ENCODE data around the gene POC1B.

POC1B gene

GRCh38 chr12:89514751-89515150 lies 11.1 kb downstream of the POC1B start:
- DNase-seq (ENCODE audit: low read depth) = no peak
- H3K4me3 ChIP-seq (ENCODE audit: low read length) = no peak overlapping the region
- TF ChIP-seq, protein P1, sequence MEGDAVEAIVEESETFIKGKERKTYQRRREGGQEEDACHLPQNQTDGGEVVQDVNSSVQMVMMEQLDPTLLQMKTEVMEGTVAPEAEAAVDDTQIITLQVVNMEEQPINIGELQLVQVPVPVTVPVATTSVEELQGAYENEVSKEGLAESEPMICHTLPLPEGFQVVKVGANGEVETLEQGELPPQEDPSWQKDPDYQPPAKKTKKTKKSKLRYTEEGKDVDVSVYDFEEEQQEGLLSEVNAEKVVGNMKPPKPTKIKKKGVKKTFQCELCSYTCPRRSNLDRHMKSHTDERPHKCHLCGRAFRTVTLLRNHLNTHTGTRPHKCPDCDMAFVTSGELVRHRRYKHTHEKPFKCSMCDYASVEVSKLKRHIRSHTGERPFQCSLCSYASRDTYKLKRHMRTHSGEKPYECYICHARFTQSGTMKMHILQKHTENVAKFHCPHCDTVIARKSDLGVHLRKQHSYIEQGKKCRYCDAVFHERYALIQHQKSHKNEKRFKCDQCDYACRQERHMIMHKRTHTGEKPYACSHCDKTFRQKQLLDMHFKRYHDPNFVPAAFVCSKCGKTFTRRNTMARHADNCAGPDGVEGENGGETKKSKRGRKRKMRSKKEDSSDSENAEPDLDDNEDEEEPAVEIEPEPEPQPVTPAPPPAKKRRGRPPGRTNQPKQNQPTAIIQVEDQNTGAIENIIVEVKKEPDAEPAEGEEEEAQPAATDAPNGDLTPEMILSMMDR (IDR thresholded peaks at IDR 0.05; ENCODE audit: insufficient read depth, low read depth, low read length, missing control alignments) = no peak

DNA sequence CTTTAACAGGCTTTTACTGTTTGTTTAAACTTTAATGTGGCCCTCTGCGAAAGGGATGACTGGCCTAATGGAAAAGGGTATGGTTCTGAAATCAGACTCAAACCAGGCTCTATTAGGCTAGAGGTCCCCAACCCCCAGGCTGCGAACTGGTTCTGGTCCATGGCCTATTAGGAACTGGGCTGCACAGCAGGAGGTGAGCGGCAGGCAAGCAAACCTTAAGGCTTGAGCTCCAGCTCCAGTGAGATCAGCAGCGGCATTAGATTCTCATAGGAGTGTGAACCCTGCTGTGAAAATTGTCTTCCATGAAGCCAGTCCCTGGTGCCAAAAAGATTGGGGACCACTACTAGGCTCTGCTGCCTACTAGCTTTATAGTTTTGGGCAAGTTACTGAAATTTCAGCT lies 12.3 kb downstream of the POC1B start:
- TF ChIP-seq, protein P1 (IDR thresholded peaks at IDR 0.05; ENCODE audit: insufficient read depth, low read depth, low read length, missing control alignments) = no peak
- DNase-seq (ENCODE audit: low read depth) = no peak
- no peak overlapping the region for H3K4me3 ChIP-seq (ENCODE audit: low read length)

GRCh38 chr12:89507015-89507824 lies 18.6 kb downstream of the POC1B start:
- H3K4me3 ChIP-seq (ENCODE audit: low read length) = no peak overlapping the region
- TF ChIP-seq, protein P1 (IDR thresholded peaks at IDR 0.05; ENCODE audit: insufficient read depth, low read depth, low read length, missing control alignments) = no peak
- DNase-seq (ENCODE audit: low read depth) = no peak

DNA sequence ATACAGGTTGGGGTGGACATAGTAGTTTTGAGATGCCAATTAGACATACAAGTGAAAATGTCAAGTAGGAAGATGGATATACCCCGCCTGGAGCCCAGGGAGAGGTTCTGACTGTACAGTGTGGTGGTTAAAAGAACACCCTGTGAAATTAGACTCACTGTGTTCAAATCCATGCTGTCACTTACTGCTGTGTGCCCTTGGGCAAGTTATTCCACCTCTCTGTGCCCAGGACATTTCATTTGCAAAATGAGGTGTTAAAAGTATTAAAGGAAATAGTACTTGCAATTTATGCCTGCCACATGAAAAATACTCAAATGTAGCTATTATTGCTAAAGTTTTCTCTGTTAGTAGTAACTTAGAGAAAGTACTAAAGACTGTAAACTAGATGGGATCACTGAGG lies 19.8 kb downstream of the POC1B start:
- TF ChIP-seq, protein P1 (IDR thresholded peaks at IDR 0.05; ENCODE audit: insufficient read depth, low read depth, low read length, missing control alignments) = no peak
- no peak for DNase-seq (ENCODE audit: low read depth)
- H3K4me3 ChIP-seq (ENCODE audit: low read length) = no peak overlapping the region

DNA sequence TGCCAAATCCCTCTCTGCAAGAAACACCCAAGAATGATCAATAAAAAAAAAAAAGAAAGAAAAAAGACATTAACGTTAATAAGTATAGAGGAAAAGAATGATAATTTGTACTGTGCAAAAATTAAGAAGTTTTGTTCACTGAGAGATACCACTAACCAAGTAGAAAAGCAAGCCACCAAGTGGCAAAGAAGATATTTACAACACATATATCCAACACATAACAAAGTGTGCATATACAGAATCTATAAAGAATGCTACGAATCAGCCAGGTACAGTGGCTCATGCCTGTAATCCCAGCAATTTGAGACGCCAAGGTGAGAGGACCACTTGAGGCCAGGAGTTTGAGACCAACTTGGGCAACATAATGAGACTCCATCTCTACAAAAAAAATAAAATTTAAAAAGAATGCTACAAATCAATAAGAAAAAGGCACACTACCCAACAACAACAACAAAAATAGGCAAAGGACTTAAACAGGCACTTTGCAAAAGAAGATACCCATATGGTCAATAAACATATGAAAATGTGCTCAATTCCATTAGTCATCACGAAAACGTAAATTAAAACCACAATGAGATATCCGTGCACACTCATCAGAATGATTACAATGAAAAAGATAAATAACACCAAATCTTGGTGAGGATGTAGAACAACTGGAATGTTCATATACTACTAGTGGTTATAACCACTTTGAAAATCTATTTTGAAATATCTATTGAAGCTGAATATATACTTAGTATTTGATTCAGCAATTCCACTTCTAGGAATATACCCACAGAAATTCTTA lies 21.1 kb downstream of the POC1B start:
- TF ChIP-seq, protein P1 (IDR thresholded peaks at IDR 0.05; ENCODE audit: insufficient read depth, low read depth, low read length, missing control alignments) = no peak
- H3K4me3 ChIP-seq (ENCODE audit: low read length) = no peak overlapping the region
- no peak for DNase-seq (ENCODE audit: low read depth)

DNA sequence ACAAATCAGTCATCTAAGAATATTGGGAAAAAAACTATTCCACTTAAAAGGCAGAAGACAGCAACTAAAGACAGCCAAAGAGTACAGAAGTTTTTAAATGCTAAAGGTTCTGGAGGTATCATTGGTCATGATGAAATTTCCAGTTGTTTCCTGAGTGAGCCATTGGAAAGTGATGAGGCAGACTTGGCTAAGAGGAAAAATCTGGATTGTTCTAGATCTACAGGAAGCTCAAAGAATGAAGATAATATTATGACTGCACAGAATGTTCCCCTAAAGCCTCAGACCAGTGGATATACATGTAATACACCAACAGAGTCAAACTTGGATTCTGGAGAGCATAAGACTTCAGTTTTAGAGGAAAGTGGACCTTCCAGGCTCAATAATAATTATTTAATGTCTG lies 24.1 kb downstream of the POC1B start:
- no peak for DNase-seq (ENCODE audit: low read depth)
- TF ChIP-seq, protein P1 (IDR thresholded peaks at IDR 0.05; ENCODE audit: insufficient read depth, low read depth, low read length, missing control alignments) = no peak
- no peak overlapping the region for H3K4me3 ChIP-seq (ENCODE audit: low read length)
